ENCODE data around the gene ASS1. TPM values are rescaled to one million over a fixed set of nuclear protein-coding genes. Genes with fewer than 3 reads are reported as not detected.

Gene ASS1
- total and polyA plus RNA-seq, 2 of the 13 experiments (the other 11 are each of a cell fraction or from before 2014, with no cell fraction given): 77.6 to 122 TPM

DNA sequence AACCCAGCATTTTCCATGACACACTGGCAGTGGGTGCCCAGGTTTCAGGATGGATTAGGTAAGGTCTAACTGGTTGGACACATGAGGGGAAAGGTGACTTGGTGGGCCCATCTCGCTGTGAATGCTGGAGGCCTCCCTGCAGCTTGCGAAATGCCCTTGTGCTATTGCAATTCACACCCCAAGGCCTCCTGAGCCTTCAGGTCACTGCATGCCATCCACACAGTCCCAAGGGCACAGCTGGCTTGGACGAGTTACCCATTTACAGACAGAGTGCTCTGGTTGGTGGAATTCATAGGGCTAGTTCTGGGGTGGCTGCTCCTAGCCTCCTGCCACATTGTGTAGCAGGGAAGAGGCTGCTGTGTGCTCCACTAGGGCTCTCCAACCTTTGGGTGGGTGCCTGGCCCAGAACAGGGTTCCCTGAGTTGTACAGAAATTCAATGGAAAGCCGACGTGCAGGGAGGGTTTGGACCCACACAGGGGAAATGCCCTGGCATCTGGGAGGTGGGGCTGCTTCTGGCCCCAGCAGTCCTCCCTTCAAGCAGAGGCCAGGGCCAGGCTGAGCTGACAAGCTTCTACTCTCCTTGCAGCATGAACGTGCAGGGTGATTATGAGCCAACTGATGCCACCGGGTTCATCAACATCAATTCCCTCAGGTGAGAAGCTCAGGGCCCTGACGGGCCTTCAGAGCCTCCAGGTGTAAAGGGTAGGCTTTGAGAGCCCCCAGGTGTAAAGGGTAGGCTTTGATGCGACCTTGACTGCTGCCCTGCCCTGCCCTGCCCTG, 54.3 kb downstream of the ASS1 start (continued):
- TF ChIP-seq KAT2B (IDR thresholded peaks at IDR 0.05; ENCODE audit: borderline replicate concordance, low read depth, low read length) (no peak), HDAC2 (CRISPR knock-in tag; IDR thresholded peaks at IDR 0.05) (peak; percentile 94), ZNF24 (IDR thresholded peaks at IDR 0.05) (no peak), ZNF224 (CRISPR knock-in tag; IDR thresholded peaks at IDR 0.05) (peak; percentile 49; the same call in 1 of the 2 replicates), TSC22D2 (CRISPR knock-in tag; IDR thresholded peaks at IDR 0.05; ENCODE audit: borderline replicate concordance) (0 out of 2 replicates have a peak, but pooled peaks have one; percentile 80), ZNF451 (CRISPR knock-in tag; IDR thresholded peaks at IDR 0.05) (peak; percentile 74; the same call in 1 of the 2 replicates), LCORL (IDR thresholded peaks at IDR 0.05) (no peak), LCORL (CRISPR knock-in tag; IDR thresholded peaks at IDR 0.05) (peak; percentile 35; the same call in 1 of the 2 replicates), POGZ (CRISPR knock-in tag; IDR thresholded peaks at IDR 0.05) (peak; percentile 83), RFX5 (IDR thresholded peaks at IDR 0.05; ENCODE audit: low read depth, low read length) (no peak), TBX3 (IDR thresholded peaks at IDR 0.05; ENCODE audit: borderline replicate concordance) (peak; percentile 81; the same call in 1 of the 2 replicates), ZNF563 (CRISPR knock-in tag; IDR thresholded peaks at IDR 0.05) (no peak; the same call in 1 of the 2 replicates), ZMYM4 (CRISPR knock-in tag; IDR thresholded peaks at IDR 0.05) (peak; percentile 55; the same call in 1 of the 2 replicates), NFKBIZ (CRISPR knock-in tag; IDR thresholded peaks at IDR 0.05) (peak; percentile 40; the same call in 1 of the 2 replicates), ONECUT2 (CRISPR knock-in tag; IDR thresholded peaks at IDR 0.05) (peak; percentile 61; the same call in 1 of the 2 replicates), ZNF260 (CRISPR knock-in tag; IDR thresholded peaks at IDR 0.05; ENCODE audit: borderline replicate concordance, low read depth) (no peak), ZNF761 (CRISPR knock-in tag; conservative IDR thresholded peaks at IDR 0.05) (peak; percentile 90; the same call in 1 of the 2 replicates), TBL1XR1 (IDR thresholded peaks at IDR 0.05; ENCODE audit: borderline replicate concordance, low read length, partially characterized antibody) (peak; percentile 24), TOE1 (CRISPR knock-in tag; IDR thresholded peaks at IDR 0.05) (peak; percentile 78; the same call in 1 of the 2 replicates), ZKSCAN5 (CRISPR knock-in tag; IDR thresholded peaks at IDR 0.05) (no peak), SOX6 (IDR thresholded peaks at IDR 0.05) (no peak), SOX6 (CRISPR knock-in tag; IDR thresholded peaks at IDR 0.05) (peak; percentile 87), JDP2 (CRISPR knock-in tag; IDR thresholded peaks at IDR 0.05; ENCODE audit: borderline replicate concordance) (no peak), KMT2B (CRISPR knock-in tag; IDR thresholded peaks at IDR 0.05) (peak; percentile 50; the same call in 1 of the 2 replicates), KDM1A (CRISPR knock-in tag; IDR thresholded peaks at IDR 0.05) (peak; percentile 54; the same call in 1 of the 2 replicates)
- TF ChIP-seq, protein P1, sequence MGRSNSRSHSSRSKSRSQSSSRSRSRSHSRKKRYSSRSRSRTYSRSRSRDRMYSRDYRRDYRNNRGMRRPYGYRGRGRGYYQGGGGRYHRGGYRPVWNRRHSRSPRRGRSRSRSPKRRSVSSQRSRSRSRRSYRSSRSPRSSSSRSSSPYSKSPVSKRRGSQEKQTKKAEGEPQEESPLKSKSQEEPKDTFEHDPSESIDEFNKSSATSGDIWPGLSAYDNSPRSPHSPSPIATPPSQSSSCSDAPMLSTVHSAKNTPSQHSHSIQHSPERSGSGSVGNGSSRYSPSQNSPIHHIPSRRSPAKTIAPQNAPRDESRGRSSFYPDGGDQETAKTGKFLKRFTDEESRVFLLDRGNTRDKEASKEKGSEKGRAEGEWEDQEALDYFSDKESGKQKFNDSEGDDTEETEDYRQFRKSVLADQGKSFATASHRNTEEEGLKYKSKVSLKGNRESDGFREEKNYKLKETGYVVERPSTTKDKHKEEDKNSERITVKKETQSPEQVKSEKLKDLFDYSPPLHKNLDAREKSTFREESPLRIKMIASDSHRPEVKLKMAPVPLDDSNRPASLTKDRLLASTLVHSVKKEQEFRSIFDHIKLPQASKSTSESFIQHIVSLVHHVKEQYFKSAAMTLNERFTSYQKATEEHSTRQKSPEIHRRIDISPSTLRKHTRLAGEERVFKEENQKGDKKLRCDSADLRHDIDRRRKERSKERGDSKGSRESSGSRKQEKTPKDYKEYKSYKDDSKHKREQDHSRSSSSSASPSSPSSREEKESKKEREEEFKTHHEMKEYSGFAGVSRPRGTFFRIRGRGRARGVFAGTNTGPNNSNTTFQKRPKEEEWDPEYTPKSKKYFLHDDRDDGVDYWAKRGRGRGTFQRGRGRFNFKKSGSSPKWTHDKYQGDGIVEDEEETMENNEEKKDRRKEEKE (IDR thresholded peaks at IDR 0.05): no peak
- TF ChIP-seq, protein P2, sequence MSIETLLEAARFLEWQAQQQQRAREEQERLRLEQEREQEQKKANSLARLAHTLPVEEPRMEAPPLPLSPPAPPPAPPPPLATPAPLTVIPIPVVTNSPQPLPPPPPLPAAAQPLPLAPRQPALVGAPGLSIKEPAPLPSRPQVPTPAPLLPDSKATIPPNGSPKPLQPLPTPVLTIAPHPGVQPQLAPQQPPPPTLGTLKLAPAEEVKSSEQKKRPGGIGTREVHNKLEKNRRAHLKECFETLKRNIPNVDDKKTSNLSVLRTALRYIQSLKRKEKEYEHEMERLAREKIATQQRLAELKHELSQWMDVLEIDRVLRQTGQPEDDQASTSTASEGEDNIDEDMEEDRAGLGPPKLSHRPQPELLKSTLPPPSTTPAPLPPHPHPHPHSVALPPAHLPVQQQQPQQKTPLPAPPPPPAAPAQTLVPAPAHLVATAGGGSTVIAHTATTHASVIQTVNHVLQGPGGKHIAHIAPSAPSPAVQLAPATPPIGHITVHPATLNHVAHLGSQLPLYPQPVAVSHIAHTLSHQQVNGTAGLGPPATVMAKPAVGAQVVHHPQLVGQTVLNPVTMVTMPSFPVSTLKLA (IDR thresholded peaks at IDR 0.05): peak; percentile 32; the same call in 1 of the 2 replicates
- TF ChIP-seq, protein P3, sequence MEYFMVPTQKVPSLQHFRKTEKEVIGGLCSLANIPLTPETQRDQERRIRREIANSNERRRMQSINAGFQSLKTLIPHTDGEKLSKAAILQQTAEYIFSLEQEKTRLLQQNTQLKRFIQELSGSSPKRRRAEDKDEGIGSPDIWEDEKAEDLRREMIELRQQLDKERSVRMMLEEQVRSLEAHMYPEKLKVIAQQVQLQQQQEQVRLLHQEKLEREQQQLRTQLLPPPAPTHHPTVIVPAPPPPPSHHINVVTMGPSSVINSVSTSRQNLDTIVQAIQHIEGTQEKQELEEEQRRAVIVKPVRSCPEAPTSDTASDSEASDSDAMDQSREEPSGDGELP (IDR thresholded peaks at IDR 0.05; ENCODE audit: borderline replicate concordance, low read depth): peak; percentile 98

All from HepG2 (cell line).